SK-N-MC (cell line): Measurements from ENCODE around the gene GSTT2.
"Not testable (repeated sequence)": the region's sequence is repeated elsewhere in the genome, so short reads cannot be mapped to it uniquely, and the experiment has no call there.

Experiments used
- DNase-seq: peaks from one replicate; pipeline ENCODE4 v3.0.0-alpha.2; 2011; ENCODE audit warnings: low read depth, low spot score
- H3K27ac ChIP-seq: fragments of 200-600 bp; sonication (generic); 2 replicates; pipeline ENCODE4 v1.5.1; 2016; ENCODE audit warnings: mixed run types
- H3K36me3 ChIP-seq: fragments of 200-600 bp; sonication (generic); 2 replicates; pipeline ENCODE4 v1.6.1; 2017; ENCODE audit warnings: antibody characterized with exemption, low read length, mixed read lengths; ENCODE audit not compliant: insufficient read depth
- H3K4me3 ChIP-seq: fragments of 200-600 bp; sonication (generic); 2 replicates; pipeline ENCODE4 v1.5.1; 2016
- H3K9ac ChIP-seq: fragments of 200-600 bp; sonication (generic); 2 replicates; pipeline ENCODE4 v1.8.0; 2017; ENCODE audit warnings: mixed run types, mixed read lengths; ENCODE audit not compliant: insufficient read length
- H3K9me3 ChIP-seq: fragments of 200-600 bp; sonication (generic); 2 replicates; pipeline ENCODE4 v1.6.1; 2017; ENCODE audit warnings: low read depth, mild to moderate bottlenecking, antibody characterized with exemption, low read length, moderate library complexity, mixed read lengths
- EZH2 ChIP-seq: fragments of 200-600 bp; sonication (generic); IDR thresholded peaks from one replicate; pipeline ENCODE4 v1.6.1; 2017; ENCODE audit warnings: antibody characterized with exemption
- FOXP2 ChIP-seq: optimal IDR thresholded peaks from 2 replicates; pipeline ENCODE3; 2011; ENCODE audit warnings: mild to moderate bottlenecking, moderate library complexity; ENCODE audit not compliant: insufficient read depth; ENCODE audit errors: extremely low read length, control extremely low read depth
- POLR2AphosphoS5 ChIP-seq: IDR thresholded peaks from 2 replicates; pipeline ENCODE4 v1.6.1; 2012; ENCODE audit warnings: mild to moderate bottlenecking, low read depth, low read length, borderline replicate concordance

The GSTT2 gene

GRCh38 chr22:23961084-23961771 lies 18.7 kb upstream of the GSTT2 start, which contains the start of gene GSTT2B:
GSTT2B (minus strand) TSS chr22:23961195; CDS start chr22:23961131, 64 bp downstream.
- not testable (repeated sequence) for H3K36me3 ChIP-seq, H3K4me3 ChIP-seq, H3K27ac ChIP-seq, DNase-seq, H3K9me3 ChIP-seq, H3K9ac ChIP-seq

- not testable (repeated sequence) for DNase-seq, H3K9ac ChIP-seq, H3K27ac ChIP-seq, H3K9me3 ChIP-seq, H3K4me3 ChIP-seq
- H3K36me3 ChIP-seq: peaks cover 13% of the 10 kb centered on the region
Observed at GRCh38 chr22:23966094-23966493, 13.8 kb upstream of the GSTT2 start.

- not testable (repeated sequence) for H3K27ac ChIP-seq, H3K9ac ChIP-seq, DNase-seq, H3K9me3 ChIP-seq, H3K4me3 ChIP-seq
- H3K36me3 ChIP-seq: peaks cover 18% of the 10 kb centered on the region
Observed at GRCh38 chr22:23966568-23966967, 13.4 kb upstream of the GSTT2 start, which contains the start of gene DDTL. DDTL (plus strand) TSS chr22:23966888; CDS start chr22:23966915, 27 bp downstream.

DNA sequence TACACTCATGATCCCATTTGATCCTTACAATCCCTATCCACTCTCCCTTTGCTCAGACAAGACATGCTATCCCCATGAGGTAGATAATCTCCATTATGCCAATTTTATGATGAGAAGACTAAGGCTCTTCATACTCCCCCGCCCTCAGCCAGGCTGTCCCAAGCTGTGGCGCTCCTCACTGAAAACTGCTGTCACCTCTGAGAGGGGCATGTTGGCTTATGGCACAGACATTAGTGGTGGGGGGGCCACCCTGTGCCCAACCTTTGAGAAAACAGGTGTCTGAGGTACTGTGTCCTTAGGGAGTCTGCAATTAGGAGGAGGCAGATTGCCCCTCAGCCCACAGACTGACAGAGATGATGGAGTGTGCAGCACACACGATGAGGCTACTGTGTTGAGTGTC lies 10.9 kb upstream of the GSTT2 start:
- TF ChIP-seq FOXP2 (no peak), POLR2AphosphoS5 (no peak), EZH2 (no peak)
- no peak overlapping the region for H3K4me3 ChIP-seq

GRCh38 chr22:23970201-23970641 lies 9.7 kb upstream of the GSTT2 start:
- Histone ChIP-seq H3K4me3 (no peak overlapping the region), H3K36me3 (peaks cover 22% of the 10 kb centered on the region), H3K9ac (no peak overlapping the region), H3K9me3 (no peaks in the 10 kb centered on the region), H3K27ac (no peak overlapping the region)
- TF ChIP-seq EZH2: no peak
- TF ChIP-seq POLR2AphosphoS5: no peak
- TF ChIP-seq FOXP2: no peak
- DNase-seq: no peak

More for the DNA sequence above, 10.9 kb upstream of the GSTT2 start:
- Histone ChIP-seq H3K27ac (no peak overlapping the region), H3K9me3 (no peaks in the 10 kb centered on the region), H3K36me3 (peaks cover 22% of the 10 kb centered on the region), H3K9ac (no peak overlapping the region)
- DNase-seq: no peak

DNA sequence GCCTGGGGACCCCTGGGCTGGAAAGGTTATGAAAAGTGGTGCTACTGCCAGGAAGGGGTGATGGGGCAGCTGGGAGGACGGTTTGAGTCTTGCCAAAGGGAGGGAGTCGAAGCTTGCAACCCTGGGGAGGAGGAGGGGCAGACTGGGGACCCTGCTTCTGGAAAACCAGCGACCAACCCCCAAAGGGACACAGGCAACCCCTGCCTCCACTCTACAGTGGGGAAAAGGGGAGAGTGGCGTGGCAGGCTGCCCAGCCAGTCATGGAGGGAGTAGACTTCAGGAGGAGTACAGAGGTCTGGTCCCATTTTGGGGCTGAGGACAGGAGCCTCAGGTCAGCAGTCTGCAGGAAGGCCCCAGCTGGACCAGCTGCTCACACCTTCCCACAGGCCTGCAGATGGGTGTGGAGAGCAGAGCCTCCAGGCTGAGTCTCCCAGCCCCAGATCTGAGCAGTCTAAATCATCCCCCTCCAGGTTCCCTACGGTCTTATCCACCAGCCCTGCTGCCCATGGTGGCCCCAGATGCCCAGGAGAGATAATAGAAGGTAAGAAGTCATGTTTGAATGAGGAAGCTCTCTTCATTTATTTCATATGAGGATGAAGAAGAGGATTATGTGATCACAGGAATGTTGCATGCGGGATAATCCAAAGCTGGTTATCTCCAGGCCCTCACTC lies 9.0 kb upstream of the GSTT2 start:
- TF ChIP-seq FOXP2: no peak
- no peak for TF ChIP-seq POLR2AphosphoS5
- TF ChIP-seq EZH2: no peak
- H3K9ac ChIP-seq: no peak overlapping the region

DNA sequence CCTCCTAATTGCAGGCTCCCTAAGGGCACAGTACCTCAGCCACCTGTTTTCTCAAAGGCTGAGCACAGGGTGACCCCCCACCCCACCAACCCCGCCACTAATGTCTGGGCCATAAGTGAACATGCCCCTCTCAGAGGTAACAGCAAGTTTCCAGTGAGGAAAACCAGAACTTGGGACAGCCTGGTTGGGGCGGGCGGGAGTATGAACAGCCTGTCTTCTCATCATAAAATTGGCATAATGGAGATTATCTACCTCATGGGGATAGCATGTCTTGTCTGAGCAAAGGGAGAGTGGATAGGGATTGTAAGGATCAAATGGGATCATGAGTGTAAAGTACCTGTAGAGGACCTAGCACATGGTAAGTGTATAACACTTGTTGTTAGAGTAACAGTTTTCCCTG lies 8.0 kb upstream of the GSTT2 start:
- not testable (repeated sequence) for DNase-seq, H3K27ac ChIP-seq, H3K9ac ChIP-seq, H3K4me3 ChIP-seq, H3K9me3 ChIP-seq
- H3K36me3 ChIP-seq: peaks cover 22% of the 10 kb centered on the region

More for the DNA sequence above, 9.0 kb upstream of the GSTT2 start:
- peaks cover 22% of the 10 kb centered on the region for H3K36me3 ChIP-seq
- H3K4me3 ChIP-seq: no peak overlapping the region
- DNase-seq: no peak
- H3K9me3 ChIP-seq: no peaks in the 10 kb centered on the region
- no peak overlapping the region for H3K27ac ChIP-seq

GRCh38 chr22:23974345-23974744 lies 5.6 kb upstream of the GSTT2 start, which contains the start of gene DDT:
DDT (minus strand) TSS chr22:23974441; CDS start chr22:23974414, 27 bp downstream.
- H3K4me3 ChIP-seq, H3K9me3 ChIP-seq, H3K27ac ChIP-seq, H3K9ac ChIP-seq, DNase-seq: not testable (repeated sequence)
- H3K36me3 ChIP-seq: peaks cover 22% of the 10 kb centered on the region

DNA sequence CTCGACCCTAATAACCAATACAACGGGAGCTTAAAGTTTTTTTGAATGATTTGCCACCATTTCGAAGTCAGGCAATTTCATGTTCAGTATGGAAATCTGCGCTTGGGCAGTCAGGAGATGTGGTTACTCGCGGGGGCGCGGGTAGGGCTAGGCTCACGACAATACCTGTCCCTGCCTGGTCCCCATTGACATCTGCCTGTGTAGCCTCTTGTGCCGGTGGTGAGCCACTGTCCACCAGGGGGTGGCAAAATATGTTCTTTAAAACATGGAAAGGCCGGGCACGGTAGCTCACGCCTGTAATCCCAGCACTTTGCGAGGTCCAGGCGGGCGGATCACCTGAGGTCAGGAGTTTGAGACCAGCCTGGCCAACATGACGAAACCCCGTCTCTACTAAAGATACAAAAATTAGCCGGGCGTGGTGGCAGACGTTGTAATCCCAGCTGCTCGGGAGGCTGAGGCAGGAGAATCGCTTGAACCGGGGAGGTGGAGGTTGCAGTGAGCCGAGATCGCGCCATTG lies 5.0 kb upstream of the GSTT2 start:
- H3K9ac ChIP-seq, H3K9me3 ChIP-seq, H3K4me3 ChIP-seq, DNase-seq, H3K27ac ChIP-seq: not testable (repeated sequence)
- H3K36me3 ChIP-seq: peaks cover 20% of the 10 kb centered on the region

DNA sequence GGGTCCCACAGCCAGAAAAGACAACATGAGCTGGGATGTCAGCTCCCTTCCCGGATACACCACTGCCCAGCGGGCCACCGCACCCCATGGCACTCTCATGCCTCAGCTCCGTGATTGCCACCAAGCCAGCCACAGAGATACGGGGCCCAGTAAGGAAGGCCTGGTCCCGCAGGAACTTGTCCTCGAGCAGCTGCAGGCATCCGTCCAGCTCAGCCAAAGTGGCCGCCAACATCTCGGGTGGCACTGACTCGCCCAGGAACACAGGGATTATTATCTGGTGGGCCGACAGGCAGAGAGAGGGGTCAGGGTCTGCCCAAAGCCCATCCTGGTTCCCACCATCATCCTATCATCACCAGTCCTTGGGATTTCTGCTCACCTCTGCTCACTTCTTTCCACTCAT lies 2.6 kb upstream of the GSTT2 start:
- H3K27ac ChIP-seq, H3K9ac ChIP-seq, H3K4me3 ChIP-seq, H3K9me3 ChIP-seq, H3K36me3 ChIP-seq, DNase-seq: not testable (repeated sequence)

GRCh38 chr22:23980567-23980966 lies 633 bp downstream of the GSTT2 start:
- H3K9ac ChIP-seq, H3K36me3 ChIP-seq, H3K27ac ChIP-seq, H3K9me3 ChIP-seq, H3K4me3 ChIP-seq, DNase-seq: not testable (repeated sequence)
